HG02973 (cell line): Measurements from ENCODE around the gene NAT8.
"Not testable (repeated sequence)": the region's sequence is repeated elsewhere in the genome, so short reads cannot be mapped to it uniquely, and the experiment has no call there.

Source experiments
- ATAC-seq: cut with Tn5 transposase; IDR thresholded peaks from one replicate; pipeline ENCODE4 v1.9.1; 2021; ENCODE audit warnings: moderate library complexity; ENCODE audit not compliant: unreplicated experiment

Gene NAT8

DNA sequence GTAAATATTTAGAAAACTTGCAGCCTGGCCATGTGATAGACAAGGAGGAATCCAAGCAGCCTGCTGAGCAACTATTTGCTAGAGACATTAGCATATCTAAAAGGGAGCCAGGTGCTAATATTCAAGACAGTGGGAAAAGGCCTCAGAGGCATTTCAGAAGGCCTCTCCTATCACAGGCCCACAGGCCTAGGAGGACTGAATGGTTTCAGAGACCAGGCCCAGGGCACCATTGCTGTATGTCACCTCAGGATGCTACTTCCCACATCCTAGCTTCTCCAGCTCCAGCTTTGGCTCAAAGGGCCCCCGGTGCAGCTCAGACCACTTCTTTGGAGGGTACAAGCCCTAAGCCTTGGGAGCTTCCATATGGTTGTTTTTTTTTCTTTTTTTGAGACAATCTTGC lies 3.8 kb downstream of the NAT8 start:
- ATAC-seq: no peak

DNA sequence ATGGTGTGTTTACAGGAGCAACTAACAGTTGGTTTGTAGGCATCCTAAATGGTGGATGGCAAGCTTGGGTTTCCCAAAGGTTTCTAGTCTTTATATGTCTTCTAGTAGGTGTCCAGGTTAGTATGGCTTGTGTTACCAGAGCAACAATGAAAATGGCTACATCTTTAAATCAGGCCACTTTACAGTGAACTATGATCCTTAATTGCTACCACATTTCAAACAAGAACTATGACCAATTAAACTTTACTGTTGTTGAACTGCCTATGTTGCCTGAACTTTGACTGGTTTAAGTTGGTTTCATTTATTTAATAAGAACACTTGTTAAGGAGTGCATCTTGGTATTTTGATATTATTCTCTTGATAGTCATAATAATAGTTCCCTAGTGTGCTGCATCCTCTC lies 5.2 kb downstream of the NAT8 start:
- ATAC-seq: not testable (repeated sequence)

DNA sequence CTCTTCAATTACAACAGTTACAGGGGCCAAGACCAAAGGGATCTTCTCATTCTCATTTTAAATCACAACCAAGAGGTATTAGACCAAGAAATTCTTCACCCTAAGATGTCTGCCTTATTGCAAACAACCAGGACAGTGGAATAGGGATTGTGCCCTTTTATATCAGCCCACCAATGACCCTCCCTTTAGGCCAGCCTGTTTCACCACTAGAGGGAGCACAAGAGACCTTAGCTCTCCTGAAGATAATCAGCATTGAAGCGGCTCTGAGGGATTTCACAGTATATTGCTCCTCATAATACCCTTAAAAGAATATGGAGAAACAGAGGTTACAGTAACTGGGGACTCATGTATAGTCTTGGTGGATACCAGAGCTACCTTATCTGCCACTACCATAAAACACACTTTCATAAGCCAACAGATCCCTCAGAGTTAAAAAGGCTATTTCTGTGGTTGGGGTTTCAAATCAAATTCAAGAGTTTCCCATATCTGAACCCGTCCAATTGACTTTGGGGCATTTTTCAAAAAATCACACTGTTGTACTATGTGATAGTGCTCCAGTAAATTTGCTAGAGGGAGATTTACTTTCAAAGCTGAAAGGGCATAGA lies 11.5 kb downstream of the NAT8 start:
- not testable (repeated sequence) for ATAC-seq

DNA sequence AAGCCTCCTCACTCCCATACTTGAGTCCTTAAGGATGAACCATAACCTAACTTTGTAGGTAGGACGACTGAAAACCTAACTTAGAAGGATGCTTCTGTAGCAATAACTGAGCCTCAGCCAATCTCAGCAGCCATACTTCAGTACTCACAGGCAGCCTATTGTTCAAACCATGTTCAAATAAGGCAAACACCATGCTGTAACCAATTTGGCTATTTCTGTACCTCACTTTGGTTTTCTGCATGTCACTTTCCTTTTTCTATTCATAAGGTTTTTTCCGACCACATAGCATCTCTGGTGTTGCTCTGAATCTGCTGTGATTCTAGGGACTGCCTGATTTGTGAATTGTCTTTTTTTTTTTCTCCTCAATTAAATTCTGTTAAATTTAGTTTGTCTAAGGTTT lies 13.7 kb downstream of the NAT8 start:
- ATAC-seq: peak; percentile 60

DNA sequence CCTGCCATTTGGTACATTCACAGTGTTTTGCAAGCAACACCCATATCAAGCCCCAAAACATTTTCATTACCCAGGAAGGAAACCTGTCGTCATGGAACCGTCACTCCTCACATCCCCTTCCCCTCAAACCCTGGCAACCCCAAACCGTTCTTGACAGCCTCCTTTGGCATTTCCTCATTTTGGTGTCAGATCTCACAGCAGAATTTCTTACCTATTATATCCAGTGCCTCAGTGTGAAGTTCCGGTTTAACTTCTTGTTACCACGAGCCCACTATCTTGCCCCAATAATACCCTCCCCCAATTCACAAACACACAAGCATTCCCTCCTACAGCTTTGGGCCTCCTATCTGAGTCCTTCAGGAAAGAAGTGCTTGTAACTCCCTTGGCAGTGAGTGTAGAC lies 16.0 kb downstream of the NAT8 start:
- ATAC-seq: not testable (repeated sequence)

DNA sequence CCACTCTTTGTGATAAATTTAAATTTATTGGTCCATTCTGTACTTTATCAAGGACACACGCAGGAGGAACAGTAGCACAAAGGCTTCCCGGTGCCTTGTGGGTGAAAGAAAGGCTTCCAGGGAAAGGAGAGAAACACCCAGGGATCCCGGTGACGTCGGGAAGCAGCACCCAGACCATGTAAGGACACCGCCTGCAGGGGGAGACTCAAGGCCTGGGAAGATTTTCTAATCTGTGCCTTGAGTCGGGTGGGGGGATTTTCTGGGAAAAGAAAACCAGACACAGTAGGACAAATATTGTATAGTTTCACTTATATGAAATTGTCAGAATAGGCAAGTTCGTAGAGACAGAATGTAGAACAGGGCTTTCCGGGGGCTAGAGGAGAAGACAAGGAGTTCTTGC lies 17.6 kb downstream of the NAT8 start:
- not testable (repeated sequence) for ATAC-seq

DNA sequence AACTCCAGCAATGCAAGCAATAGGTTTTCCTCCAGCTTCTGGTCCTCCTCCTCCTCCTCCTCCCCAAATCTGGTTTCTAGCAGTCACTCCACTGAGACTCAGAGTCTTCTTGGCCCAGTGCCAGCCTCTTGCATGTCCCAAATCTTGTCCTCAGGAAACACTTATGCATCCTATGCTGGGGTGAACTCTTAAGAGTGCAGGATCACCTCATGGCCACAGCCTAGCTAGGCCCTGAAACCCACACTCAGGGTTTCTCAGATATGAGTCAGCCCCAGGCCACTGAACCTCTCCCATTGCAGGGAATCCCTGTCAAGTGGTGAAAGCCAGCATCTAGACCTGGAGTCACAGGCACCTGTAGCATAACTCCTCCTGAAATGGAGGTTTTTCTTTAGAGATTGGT lies 18.2 kb downstream of the NAT8 start:
- ATAC-seq: not testable (repeated sequence)

DNA sequence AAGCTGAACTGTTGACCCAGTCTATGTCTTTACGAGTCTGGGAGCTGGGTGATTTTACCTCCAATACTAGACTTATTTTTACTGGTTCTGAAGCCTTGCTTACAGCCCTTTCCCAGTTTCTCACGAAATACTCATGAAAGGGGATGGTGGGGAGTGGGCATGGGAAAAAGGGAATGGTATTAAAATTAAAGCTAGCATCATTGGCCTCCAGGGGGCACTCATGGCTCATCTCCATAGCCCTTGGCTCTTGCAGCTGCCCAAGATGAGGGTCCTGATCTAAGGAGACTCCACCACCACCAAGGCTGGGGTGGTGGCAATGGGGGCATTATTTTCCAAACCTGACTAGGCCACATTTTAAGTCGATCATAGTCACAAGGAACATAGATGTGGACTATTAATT lies 22.3 kb downstream of the NAT8 start:
- ATAC-seq: not testable (repeated sequence)

DNA sequence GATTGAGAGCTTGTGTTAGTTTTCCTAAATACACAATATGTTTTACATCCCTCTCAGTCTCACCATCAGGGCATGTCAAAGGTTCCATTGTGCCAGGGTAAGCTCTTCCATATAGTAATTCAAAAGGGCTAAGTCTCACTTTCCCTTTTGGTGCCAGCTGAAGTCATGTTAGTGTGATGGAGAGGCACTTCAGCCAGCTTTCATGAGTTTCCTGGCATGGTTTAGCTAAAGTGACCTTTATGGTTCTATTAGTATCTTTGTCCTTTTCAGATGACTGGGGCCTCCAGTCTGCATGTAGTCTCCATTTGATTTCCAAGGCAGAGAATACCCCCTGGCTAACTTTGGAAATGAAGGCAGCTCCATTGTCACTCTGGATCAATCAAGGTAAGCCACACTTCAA lies 27.2 kb downstream of the NAT8 start:
- ATAC-seq: no peak

DNA sequence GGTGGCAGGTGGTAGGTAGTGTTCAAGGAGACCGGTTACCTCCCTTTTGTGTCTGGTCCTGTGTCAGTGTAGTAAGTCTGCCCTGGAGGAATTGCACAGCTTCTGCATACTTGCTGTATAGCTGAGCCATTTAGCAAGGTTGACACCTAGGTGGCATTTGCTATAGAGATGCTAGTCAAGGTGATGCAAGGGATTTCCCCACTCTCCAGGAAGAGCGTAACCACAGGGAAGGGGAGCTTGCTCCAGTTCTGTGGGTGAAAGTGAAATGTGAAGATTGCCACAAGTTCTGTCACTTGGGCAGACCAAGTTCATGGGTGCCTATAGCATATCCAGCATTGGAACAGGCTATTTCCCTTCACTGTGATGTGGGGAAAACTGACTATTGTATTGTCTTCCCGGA lies 28.1 kb downstream of the NAT8 start:
- no peak for ATAC-seq

DNA sequence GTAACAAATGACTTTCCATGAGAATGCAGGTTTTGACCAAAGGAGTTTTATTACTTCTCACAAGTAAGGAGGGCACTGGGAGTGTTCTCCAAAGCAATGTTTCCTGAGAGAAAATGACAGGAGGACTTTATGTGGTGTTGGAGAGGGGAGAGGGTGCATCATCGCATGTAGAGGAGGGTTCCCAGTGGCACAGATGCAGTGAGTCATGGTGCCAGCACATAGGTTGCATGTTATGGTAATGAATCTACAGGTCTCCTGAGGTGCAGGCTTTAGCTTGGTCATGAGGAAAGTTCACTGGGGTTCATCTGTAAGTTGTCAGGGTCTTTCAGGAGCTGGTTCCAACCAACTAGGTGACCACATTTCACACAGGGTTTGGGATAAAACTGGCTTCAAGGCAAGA lies 30.4 kb downstream of the NAT8 start:
- ATAC-seq: no peak

DNA sequence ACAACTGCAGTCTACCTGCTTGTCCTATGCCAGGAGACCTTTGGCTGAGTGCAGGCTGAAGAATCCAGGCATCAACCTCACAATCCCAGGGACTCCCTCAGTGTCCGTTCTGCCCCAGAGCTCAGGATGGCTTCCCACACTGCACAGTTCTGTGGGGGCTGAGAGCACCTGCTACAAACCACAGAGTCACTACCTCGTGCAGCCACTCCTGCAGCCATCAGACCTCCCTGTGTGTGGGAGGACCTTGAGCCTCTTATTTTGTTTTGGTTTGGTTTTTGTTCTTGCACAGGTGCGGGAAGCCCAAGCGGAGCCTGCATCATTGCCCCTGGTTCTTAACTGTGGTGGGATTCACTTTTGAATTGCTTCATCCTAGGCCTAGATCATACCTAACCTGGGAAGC lies 31.0 kb downstream of the NAT8 start:
- ATAC-seq: no peak

DNA sequence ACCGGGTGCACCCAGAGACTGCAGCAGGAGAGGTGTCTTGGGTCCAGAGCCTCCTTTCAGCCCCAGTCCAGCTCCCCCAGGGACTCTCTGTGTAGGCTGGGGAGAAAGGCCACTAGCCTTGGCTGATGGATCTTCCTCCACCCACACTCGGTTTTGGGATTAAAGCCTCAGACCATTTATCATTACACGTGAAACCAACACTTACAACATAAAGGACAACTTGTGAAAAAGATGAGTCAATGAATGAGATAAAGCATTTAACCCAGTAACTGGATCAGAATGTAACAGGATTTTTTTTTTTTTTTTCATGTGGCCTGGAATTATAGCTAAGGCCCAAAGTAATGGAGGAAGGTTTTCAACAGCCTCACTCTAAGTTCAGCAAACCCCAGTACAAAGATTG lies 32.1 kb downstream of the NAT8 start:
- ATAC-seq: no peak

DNA sequence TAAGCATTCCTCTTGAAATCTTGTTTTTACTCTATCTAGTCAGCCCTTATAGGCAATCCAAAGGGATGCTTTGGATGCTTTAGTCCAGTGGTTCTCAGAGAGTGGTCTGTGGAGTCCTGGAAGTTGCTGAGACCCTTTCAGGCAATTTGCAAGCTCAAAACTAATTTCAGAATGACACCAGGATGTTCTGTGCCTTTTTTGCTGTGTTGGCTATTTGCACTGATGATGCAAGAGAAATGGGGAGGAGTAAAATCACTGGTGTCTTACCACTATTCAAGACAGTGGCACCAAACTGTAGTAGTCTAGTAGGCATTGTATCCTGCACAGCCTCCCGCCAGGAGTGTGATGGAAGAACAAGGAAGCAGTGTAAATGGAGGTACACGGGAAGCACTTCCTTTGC lies 37.6 kb downstream of the NAT8 start:
- not testable (repeated sequence) for ATAC-seq

DNA sequence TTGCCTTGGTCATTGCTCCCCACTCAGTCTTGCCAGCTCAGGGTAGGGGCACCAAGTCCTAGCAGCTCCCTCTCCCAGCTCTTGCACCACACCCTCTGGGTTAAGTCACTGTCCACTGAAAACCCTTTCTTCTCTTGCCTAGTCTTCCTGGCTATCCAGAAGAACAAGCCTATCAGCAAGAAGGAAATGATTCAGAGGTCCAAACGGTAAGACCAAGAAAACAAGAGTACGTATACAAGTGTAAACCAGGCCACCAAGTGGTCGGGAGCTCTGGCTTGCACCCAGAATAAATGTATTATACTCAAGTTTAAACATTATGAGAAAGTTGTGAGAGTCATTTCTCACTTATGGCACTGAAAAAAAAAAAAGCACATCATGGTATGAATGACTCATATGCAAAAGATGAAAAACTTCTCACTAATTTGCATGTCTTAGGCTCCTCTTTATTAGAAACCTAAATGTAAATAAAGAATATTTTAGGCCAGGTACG lies 39.1 kb downstream of the NAT8 start:
- peak; percentile 64 for ATAC-seq

DNA sequence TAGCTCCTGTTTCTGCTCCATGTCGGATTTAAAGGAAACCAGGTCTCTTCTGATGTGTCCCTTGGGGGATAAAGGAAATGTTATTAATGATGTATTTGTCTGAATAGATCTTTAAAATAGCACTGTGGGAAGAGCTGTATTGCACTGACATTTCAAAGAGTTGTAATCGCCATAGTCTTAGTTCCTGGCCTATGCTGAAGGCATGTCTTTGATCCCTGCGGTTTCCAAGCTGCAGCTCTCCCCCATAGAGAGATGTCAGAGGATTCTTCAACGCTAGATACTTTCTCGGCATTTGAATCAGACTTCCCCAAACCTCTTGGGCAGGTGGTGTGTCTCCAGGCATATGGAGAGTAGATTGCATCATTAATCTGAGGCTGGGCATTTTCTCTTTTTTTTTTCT lies 40.4 kb downstream of the NAT8 start:
- no peak for ATAC-seq

DNA sequence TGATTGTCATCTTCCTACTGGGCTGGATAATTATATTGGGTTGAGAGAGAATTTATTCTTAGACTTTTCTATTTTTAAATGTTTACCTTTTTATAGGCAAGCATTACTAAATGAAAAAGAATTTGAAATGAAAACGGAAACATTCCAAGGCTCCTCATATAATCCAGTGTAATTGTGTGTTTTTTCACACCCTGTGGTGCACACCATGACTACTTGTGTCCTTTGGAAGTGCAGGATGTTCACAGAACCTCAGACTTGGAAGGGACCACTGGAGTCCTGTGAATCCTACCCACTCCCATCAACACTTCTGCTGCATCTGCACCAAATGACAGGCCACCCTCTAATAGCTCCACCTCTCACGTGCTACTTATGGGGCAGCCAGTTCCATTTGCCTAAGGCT lies 48.0 kb downstream of the NAT8 start:
- ATAC-seq: no peak

DNA sequence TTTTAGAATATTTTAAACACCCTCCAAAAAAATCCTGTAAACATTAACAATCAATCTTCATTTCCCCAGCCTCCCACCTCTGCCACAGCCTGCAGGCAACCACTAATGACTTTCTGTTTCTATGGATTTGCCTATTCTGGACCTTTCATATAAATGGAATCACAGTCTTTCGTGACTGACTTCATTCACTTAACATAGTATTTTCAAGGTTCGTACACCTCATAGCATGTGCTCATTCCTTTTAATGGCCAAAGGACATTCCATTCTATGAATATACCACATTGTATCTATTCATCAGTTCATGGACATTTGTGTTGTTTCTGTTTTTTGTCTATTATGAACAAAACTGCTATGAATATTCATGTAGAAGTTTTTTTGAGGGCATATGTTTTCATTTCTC lies 48.5 kb downstream of the NAT8 start:
- ATAC-seq: no peak
